H1 (cell line): ENCODE results near the gene GPT2. TPM values are rescaled to one million over a fixed set of nuclear protein-coding genes. Genes with fewer than 3 reads are reported as not detected.

Experiments
- CTCF ChIA-PET: fragments of 300-600 bp; sonication (Branson Sonifier 250); formaldehyde crosslinking; loops from one replicate; lab custom pipeline; 2021; ENCODE audit not compliant: partially characterized antibody; lab: Charles Lee
- POLR2A ChIA-PET: fragments of 300-600 bp; sonication (Branson Sonifier 250); formaldehyde crosslinking; loops from one replicate; lab custom pipeline; 2021; ENCODE audit warnings: inconsistent platforms; ENCODE audit not compliant: partially characterized antibody; lab: Charles Lee
- DNase-seq, 2 experiments: peaks; one replicate each; pipeline versions ENCODE4 v3.0.0 to v3.0.0-alpha.2; 2010 to 2022; ENCODE audit warnings: low spot score in 2 of 2, low read depth in 1 of 2, mixed read lengths in 1 of 2
- FAIRE-seq: peaks from 2 replicates; lab custom pipeline; 2011; peaks lifted over from hg19 to GRCh38; lab: Jason Lieb, UNC
- H2AFZ ChIP-seq: 2 replicates; pipeline ENCODE4 v1.8.1; 2012; ENCODE audit warnings: low read length, inconsistent platforms
- H2AK5ac ChIP-seq: 2 replicates; pipeline ENCODE4 v1.6.1; 2013; ENCODE audit warnings: low read depth, low read length
- H2BK120ac ChIP-seq: replicated peaks from 2 replicates; pipeline ENCODE3; 2013; ENCODE audit warnings: low read depth, low read length, inconsistent platforms
- H2BK12ac ChIP-seq: 2 replicates; pipeline ENCODE4 v1.6.1; 2013; ENCODE audit warnings: low read depth, low read length
- H2BK15ac ChIP-seq: 2 replicates; pipeline ENCODE4 v1.6.1; 2013; ENCODE audit warnings: low read length
- H2BK20ac ChIP-seq: 2 replicates; pipeline ENCODE4 v1.6.1; 2013; ENCODE audit warnings: low read length
- H2BK5ac ChIP-seq: 2 replicates; pipeline ENCODE4 v1.6.1; 2013; ENCODE audit warnings: low read depth, low read length
- H3K14ac ChIP-seq: 2 replicates; pipeline ENCODE4 v1.6.1; 2013; ENCODE audit warnings: inconsistent platforms; ENCODE audit not compliant: insufficient read length
- H3K18ac ChIP-seq: 2 replicates; pipeline ENCODE4 v1.6.1; 2013; ENCODE audit warnings: low read length; ENCODE audit errors: extremely low read depth
- H3K23ac ChIP-seq: 2 replicates; pipeline ENCODE4 v1.6.1; 2013; ENCODE audit warnings: inconsistent platforms; ENCODE audit not compliant: insufficient read length
- H3K23me2 ChIP-seq: 2 replicates; pipeline ENCODE4 v1.6.1; 2013; ENCODE audit warnings: low read depth, low read length
- H3K27ac ChIP-seq: 2 replicates; pipeline ENCODE4 v1.6.1; 2011; ENCODE audit warnings: low read depth, low read length, inconsistent platforms
- H3K27me3 ChIP-seq, 4 experiments: replicated peaks in 1 of 4; 1 replicate in 1 of 4; 2 replicates in 3 of 4; pipeline versions ENCODE4 v1.6.1 to v1.8.1; 2011 to 2013; ENCODE audit warnings: low read length in 3 of 4, mild to moderate bottlenecking in 3 of 4, inconsistent platforms in 2 of 4, mixed read lengths in 2 of 4, moderate library complexity in 1 of 4; ENCODE audit not compliant: control insufficient read depth in 3 of 4, insufficient read depth in 3 of 4; ENCODE audit errors: extremely low read depth in 1 of 4
- H3K36me3 ChIP-seq, 4 experiments: 2 replicates each; pipeline versions ENCODE4 v1.6.1 to v1.8.1; 2011 to 2013; ENCODE audit warnings: mild to moderate bottlenecking in 4 of 4, low read length in 3 of 4, moderate library complexity in 2 of 4, control low read depth in 1 of 4, inconsistent platforms in 1 of 4; ENCODE audit not compliant: insufficient read depth in 4 of 4, control insufficient read depth in 2 of 4
- H3K4ac ChIP-seq: replicated peaks from 2 replicates; pipeline ENCODE3; 2013; ENCODE audit warnings: low read length, low read depth, mixed read lengths, inconsistent platforms; ENCODE audit not compliant: insufficient read length
- H3K4me1 ChIP-seq, 4 experiments: replicated peaks in 1 of 4; 1 replicate in 1 of 4; 2 replicates in 3 of 4; pipeline versions ENCODE4 v1.6.1 to v1.8.1; 2011 to 2013; ENCODE audit warnings: low read length in 3 of 4, inconsistent platforms in 2 of 4, mixed read lengths in 1 of 4; ENCODE audit not compliant: insufficient read depth in 4 of 4, control insufficient read depth in 3 of 4
- H3K4me2 ChIP-seq, 2 experiments: 2 replicates each; pipeline versions ENCODE4 v1.6.1 to v1.8.1; 2011 to 2013; ENCODE audit warnings: low read depth in 2 of 2, low read length in 2 of 2, control low read depth in 1 of 2, inconsistent platforms in 1 of 2, mild to moderate bottlenecking in 1 of 2; ENCODE audit not compliant: insufficient read depth in 1 of 2
- H3K4me3 ChIP-seq, 4 experiments: fragments of 200-600, 300-600 bp in 1 of 4; sonication (generic), shearing (Covaris generic), sonication (Bioruptor Twin) in 1 of 4; 2 replicates each; pipeline versions ENCODE4 v1.5.1 to v1.8.1; 2011 to 2016; ENCODE audit warnings: low read length in 4 of 4, low read depth in 3 of 4, control low read depth in 2 of 4, inconsistent platforms in 2 of 4, mild to moderate bottlenecking in 2 of 4, mixed read lengths in 1 of 4, moderate library complexity in 1 of 4; ENCODE audit not compliant: insufficient read depth in 2 of 4; ENCODE audit errors: extremely low read depth in 1 of 4
- H3K56ac ChIP-seq: replicated peaks from 2 replicates; pipeline ENCODE3; 2013; ENCODE audit warnings: low read depth, mild to moderate bottlenecking, mixed read lengths, low read length, inconsistent platforms; ENCODE audit not compliant: insufficient read length
- H3K79me1 ChIP-seq: 2 replicates; pipeline ENCODE4 v1.6.1; 2013; ENCODE audit warnings: low read depth, low read length, control low read depth
- H3K79me2 ChIP-seq, 2 experiments: 2 replicates each; pipeline versions ENCODE4 v1.6.1 to v1.8.1; 2012 to 2013; ENCODE audit warnings: low read length in 2 of 2, mild to moderate bottlenecking in 2 of 2, inconsistent platforms in 1 of 2; ENCODE audit not compliant: insufficient read depth in 2 of 2, control insufficient read depth in 1 of 2
- H3K9ac ChIP-seq, 4 experiments: replicated peaks in 1 of 4; 1 replicate in 1 of 4; 2 replicates in 3 of 4; pipeline versions ENCODE4 v1.6.1 to v1.8.1; 2011 to 2013; ENCODE audit warnings: low read depth in 3 of 4, low read length in 3 of 4, control low read depth in 2 of 4, mild to moderate bottlenecking in 2 of 4, moderate library complexity in 2 of 4, inconsistent platforms in 1 of 4; ENCODE audit errors: extremely low read depth in 1 of 4
- H3K9me3 ChIP-seq, 2 experiments: 2 replicates each; pipeline versions ENCODE4 v1.6.1 to v1.8.1; 2012 to 2013; ENCODE audit warnings: mild to moderate bottlenecking in 2 of 2, moderate library complexity in 2 of 2, control low read depth in 1 of 2, inconsistent platforms in 1 of 2, low read depth in 1 of 2, low read length in 1 of 2, mixed read lengths in 1 of 2; ENCODE audit not compliant: insufficient read depth in 2 of 2
- H4K20me1 ChIP-seq, 2 experiments: replicated peaks in 1 of 2; 2 replicates each; pipeline versions ENCODE3 to v1.8.1; 2011 to 2013; ENCODE audit warnings: inconsistent platforms in 2 of 2, low read length in 2 of 2, mild to moderate bottlenecking in 1 of 2; ENCODE audit not compliant: insufficient read depth in 2 of 2, control insufficient read depth in 1 of 2
- H4K5ac ChIP-seq: 2 replicates; pipeline ENCODE4 v1.6.1; 2013; ENCODE audit warnings: low read length, low read depth, mixed read lengths, inconsistent platforms; ENCODE audit not compliant: insufficient read length
- H4K8ac ChIP-seq: 2 replicates; pipeline ENCODE4 v1.8.0; 2013; ENCODE audit warnings: mild to moderate bottlenecking, moderate library complexity, low read length, inconsistent platforms; ENCODE audit not compliant: insufficient read depth; ENCODE audit errors: extremely low read depth
- H4K91ac ChIP-seq: replicated peaks from 2 replicates; pipeline ENCODE3; 2013; ENCODE audit warnings: low read length, mixed read lengths, inconsistent platforms; ENCODE audit not compliant: insufficient read length
- CTBP2 ChIP-seq: IDR thresholded peaks from 2 replicates; pipeline ENCODE4 v1.7.0; 2011; ENCODE audit warnings: borderline replicate concordance, mild to moderate bottlenecking, moderate library complexity, mixed read lengths, low read length; ENCODE audit not compliant: insufficient read depth, insufficient read length
- GABPA ChIP-seq: IDR thresholded peaks from 2 replicates; pipeline ENCODE4 v1.6.1; 2011; ENCODE audit warnings: mild to moderate bottlenecking, low read length, moderate library complexity, borderline replicate concordance; ENCODE audit not compliant: insufficient read depth
- WGBS, 2 experiments: shearing (Covaris generic) in 1 of 2; methylation state at CpG; one replicate each; pipeline versions ENCODE4 v1.1.6 to v1.1.7; 2013 to 2015; ENCODE audit warnings: low lambda C conversion rate in 2 of 2, mixed read lengths in 2 of 2, inconsistent platforms in 1 of 2, low coverage in 1 of 2, missing lambda C conversion rate in 1 of 2; ENCODE audit not compliant: insufficient replicate concordance in 2 of 2, insufficient coverage in 1 of 2, insufficient read length in 1 of 2; ENCODE audit errors: extremely low coverage in 1 of 2, missing lambda C conversion rate in 1 of 2; 5-methylcytosine and 5-hydroxymethylcytosine counted together
- polyA plus RNA-seq, 7 experiments: library from polyadenylated mRNA; depleted of rRNA in 3 of 7; stranded (reverse) in 5 of 7; unstranded in 2 of 7; fragments of >200 nt in 5 of 7; fragments of 200-250 nt in 2 of 7; gene quantifications; 1 replicate in 5 of 7; 2 replicates in 1 of 7; 4 replicates in 1 of 7; pipeline versions ENCODE4 v1.2.1 to v1.2.3, GENCODE V29; 2011 to 2013; ENCODE audit warnings: missing spikeins in 2 of 7, mixed read lengths in 2 of 7
- total RNA-seq: library from RNA; stranded (reverse); fragmentation: NEBNext Ultra II Directional; extraction: Animal tissue kit (Norgen Biotek cat#: 25700); gene quantifications from 2 replicates; pipeline ENCODE4 v1.2.1, GENCODE V29; 2021

Gene GPT2
- total and polyA plus RNA-seq, 2 of the 8 experiments (the other 6 are each of a cell fraction or from before 2014, with no cell fraction given): 71.6 to 94.1 TPM

- H4K5ac ChIP-seq: no peak overlapping the region
- H2AK5ac ChIP-seq: no peak overlapping the region
- H3K79me1 ChIP-seq: no peaks in the 10 kb centered on the region
- no peaks in the 10 kb centered on the region for H3K23me2 ChIP-seq
- H3K9ac ChIP-seq: no peak overlapping the region
- no peak overlapping the region for H3K56ac ChIP-seq
- no peak overlapping the region for H3K4me2 ChIP-seq
- no peaks in the 10 kb centered on the region for H3K27me3 ChIP-seq
- no peak overlapping the region for H3K4me3 ChIP-seq
- no peak for FAIRE-seq
- no peak overlapping the region for H2BK15ac ChIP-seq
- H4K20me1 ChIP-seq: no peaks in the 10 kb centered on the region
- no peak overlapping the region for H3K18ac ChIP-seq
- H3K36me3 ChIP-seq: no peaks in the 10 kb centered on the region
- H3K4ac ChIP-seq: no peak overlapping the region
- H3K14ac ChIP-seq: no peak overlapping the region
- H2BK120ac ChIP-seq: no peak overlapping the region
- H4K91ac ChIP-seq: no peak overlapping the region
- no peak overlapping the region for H3K27ac ChIP-seq
- H2BK20ac ChIP-seq: no peak overlapping the region
- CTCF ChIA-PET: interaction anchor here (0.7 to 5.2 kb wide), 20 partner anchors 10 to 1370 kb away, joined by 3 to 124 read pairs (median 8); partner anchors contain the start of gene GPT2
- DNase-seq: no peak
- H3K9me3 ChIP-seq: no peaks in the 10 kb centered on the region
- peaks cover 0 to 4% (median 0%) of the 10 kb centered on the region in 4 experiments; a peak in 4 of 7 replicates for H3K4me1 ChIP-seq
- H3K79me2 ChIP-seq: no peaks in the 10 kb centered on the region; a peak in 1 of 4 replicates
- POLR2A ChIA-PET: interaction anchor here (1.1 to 2.2 kb wide), 6 partner anchors 27 to 118 kb away, joined by 3 to 18 read pairs (median 10); partner anchors contain the start of gene GPT2
- H2BK12ac ChIP-seq: no peak overlapping the region
- H2BK5ac ChIP-seq: no peak overlapping the region
- WGBS, 2 experiments: 83% methylated on average over 2 of the region's 2 CpGs; no CpG with 5 or more reads in 1 of the 2 experiments
- H3K23ac ChIP-seq: no peak overlapping the region
- H2AFZ ChIP-seq: no peak overlapping the region
- H4K8ac ChIP-seq: no peak overlapping the region
- TF ChIP-seq CTBP2 (no peak), GABPA (no peak)
These were observed 29.3 kb upstream of the GPT2 start for GRCh38 chr16:46854846-46855245.
